ENCODE measurements around the gene DCLK1. TPM values are rescaled to one million over a fixed set of nuclear protein-coding genes. Genes with fewer than 3 reads are reported as not detected.
A peak's percentile ranks its signal among the peaks of the same experiment; 100 is the strongest.

Gene DCLK1
- total RNA-seq, 1 experiment from 2014 or later: not detected

DNA sequence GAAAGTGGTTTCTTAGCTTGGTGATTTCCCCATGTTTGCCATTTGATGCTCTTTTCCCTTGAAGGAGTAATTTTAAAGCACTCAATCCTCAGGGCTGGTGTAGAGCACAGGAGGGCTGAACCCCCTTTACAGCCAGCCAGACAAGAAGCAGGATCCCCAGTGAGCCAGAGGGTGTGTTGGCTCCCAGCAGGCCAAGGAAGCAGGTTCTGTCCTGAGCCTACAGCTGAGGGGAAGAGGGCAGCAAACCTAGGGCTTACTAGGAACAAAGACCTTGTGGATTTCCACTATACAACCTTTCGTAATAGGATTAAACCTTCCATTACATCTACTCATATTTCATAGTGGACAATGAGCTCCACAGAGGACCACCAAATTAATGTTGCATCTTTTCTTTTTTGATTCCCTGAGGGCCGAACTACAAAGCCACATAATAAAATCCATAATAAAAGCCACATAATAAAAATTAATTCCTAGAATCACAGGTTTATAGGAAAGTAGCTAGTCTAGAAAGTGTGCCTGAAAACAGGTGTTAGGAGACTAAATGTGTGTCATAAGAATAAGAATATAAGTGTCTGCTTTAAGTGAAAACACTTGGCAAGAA lies 300.2 kb downstream of the DCLK1 start:
- POLR2A ChIA-PET: no interaction called here
- Histone ChIP-seq H3K9me3 (no peaks in the 10 kb centered on the region), H3K36me3 (ENCODE audit: control insufficient read depth, insufficient read depth, low read length) (no peaks in the 10 kb centered on the region), H3K27me3 (replicated peaks; ENCODE audit: control insufficient read depth, insufficient read depth, low read length) (peaks cover 1% of the 10 kb centered on the region), H3K4me1 (no peaks in the 10 kb centered on the region), H3K4me3 (ENCODE audit: low read depth, low read length) (no peak overlapping the region)
- CTCF ChIA-PET: no interaction called here
- intact Hi-C loops (cut with micrococcal nuclease; ENCODE audit: unreplicated experiment): loop anchor here (10.0 kb wide), 1 partner anchor 114 kb away; no protein-coding TSS in a partner anchor
- H3K36me3 Mint-ChIP-seq (ENCODE audit: insufficient read depth, unreplicated experiment): no peaks in the 10 kb centered on the region
- no peaks in the 10 kb centered on the region for H3K9me3 Mint-ChIP-seq (ENCODE audit: unreplicated experiment)
- no peaks in the 10 kb centered on the region for H3K4me1 Mint-ChIP-seq (ENCODE audit: low read depth, unreplicated experiment)
- H3K27me3 Mint-ChIP-seq (ENCODE audit: insufficient read depth, unreplicated experiment): peaks cover 3% of the 10 kb centered on the region
- H3K27ac Mint-ChIP-seq (ENCODE audit: unreplicated experiment): no peak overlapping the region
- DNase-seq: no peak
- no TSS peak for BruUV-seq (replicated peaks)
- no peak for TF ChIP-seq CTCF (IDR thresholded peaks at IDR 0.05; ENCODE audit: insufficient read depth in 1 of 2, low read depth in 1 of 2, low read length in 1 of 2, severe bottlenecking in 1 of 2, unreplicated experiment in 1 of 2)
- no peak overlapping the region for H3K4me3 Mint-ChIP-seq (ENCODE audit: unreplicated experiment)

- Mint-ChIP-seq H3K4me1 (ENCODE audit: low read depth, unreplicated experiment) (no peaks in the 10 kb centered on the region), H3K4me3 (ENCODE audit: unreplicated experiment) (no peak overlapping the region), H3K27me3 (ENCODE audit: insufficient read depth, unreplicated experiment) (peaks cover 3% of the 10 kb centered on the region), H3K36me3 (ENCODE audit: insufficient read depth, unreplicated experiment) (no peaks in the 10 kb centered on the region), H3K9me3 (ENCODE audit: unreplicated experiment) (no peaks in the 10 kb centered on the region), H3K27ac (ENCODE audit: unreplicated experiment) (no peak overlapping the region)
- ChIA-PET CTCF (no interaction called here), POLR2A (no interaction called here)
- peak in 1 of 2 experiments; percentile 17 for DNase-seq
- H3K4me3 ChIP-seq (ENCODE audit: low read depth, low read length): no peak overlapping the region
- H3K9me3 ChIP-seq: no peaks in the 10 kb centered on the region
- no peaks in the 10 kb centered on the region for H3K4me1 ChIP-seq
- TF ChIP-seq CTCF (IDR thresholded peaks at IDR 0.05; ENCODE audit: insufficient read depth in 1 of 2, low read depth in 1 of 2, low read length in 1 of 2, severe bottlenecking in 1 of 2, unreplicated experiment in 1 of 2): peak; percentile 11 to 34
- BruUV-seq (replicated peaks): no TSS peak
- intact Hi-C loops (cut with micrococcal nuclease; ENCODE audit: unreplicated experiment): no loop called here
- no peaks in the 10 kb centered on the region for H3K36me3 ChIP-seq (ENCODE audit: control insufficient read depth, insufficient read depth, low read length)
- no peaks in the 10 kb centered on the region for H3K27me3 ChIP-seq (replicated peaks; ENCODE audit: control insufficient read depth, insufficient read depth, low read length)
These were observed 304.4 kb downstream of the DCLK1 start for GRCh38 chr13:35826626-35827254.

GRCh38 chr13:35824825-35825224 lies 306.4 kb downstream of the DCLK1 start:
- TF ChIP-seq CTCF (IDR thresholded peaks at IDR 0.05; ENCODE audit: insufficient read depth in 1 of 2, low read depth in 1 of 2, low read length in 1 of 2, severe bottlenecking in 1 of 2, unreplicated experiment in 1 of 2): no peak
- Mint-ChIP-seq H3K4me3 (ENCODE audit: unreplicated experiment) (no peak overlapping the region), H3K9me3 (ENCODE audit: unreplicated experiment) (no peaks in the 10 kb centered on the region), H3K4me1 (ENCODE audit: low read depth, unreplicated experiment) (no peaks in the 10 kb centered on the region), H3K36me3 (ENCODE audit: insufficient read depth, unreplicated experiment) (no peaks in the 10 kb centered on the region), H3K27ac (ENCODE audit: unreplicated experiment) (no peak overlapping the region), H3K27me3 (ENCODE audit: insufficient read depth, unreplicated experiment) (peaks cover 3% of the 10 kb centered on the region)
- Histone ChIP-seq H3K4me1 (no peaks in the 10 kb centered on the region), H3K27me3 (replicated peaks; ENCODE audit: control insufficient read depth, insufficient read depth, low read length) (no peaks in the 10 kb centered on the region), H3K36me3 (ENCODE audit: control insufficient read depth, insufficient read depth, low read length) (no peaks in the 10 kb centered on the region), H3K4me3 (ENCODE audit: low read depth, low read length) (no peak overlapping the region), H3K9me3 (no peaks in the 10 kb centered on the region)
- CTCF ChIA-PET: no interaction called here
- POLR2A ChIA-PET: no interaction called here
- intact Hi-C loops (cut with micrococcal nuclease; ENCODE audit: unreplicated experiment): no loop called here
- no peak for DNase-seq
- no TSS peak for BruUV-seq (replicated peaks)
